ENCODE data around the gene LSAMP. TPM values are rescaled to one million over a fixed set of nuclear protein-coding genes. Genes with fewer than 3 reads are reported as not detected.
A peak's percentile ranks its signal among the peaks of the same experiment; 100 is the strongest.

The LSAMP gene
- polyA plus RNA-seq, 2 of the 4 experiments (the other 2 are of a cell fraction), result 0.12 to 0.53 TPM

DNA sequence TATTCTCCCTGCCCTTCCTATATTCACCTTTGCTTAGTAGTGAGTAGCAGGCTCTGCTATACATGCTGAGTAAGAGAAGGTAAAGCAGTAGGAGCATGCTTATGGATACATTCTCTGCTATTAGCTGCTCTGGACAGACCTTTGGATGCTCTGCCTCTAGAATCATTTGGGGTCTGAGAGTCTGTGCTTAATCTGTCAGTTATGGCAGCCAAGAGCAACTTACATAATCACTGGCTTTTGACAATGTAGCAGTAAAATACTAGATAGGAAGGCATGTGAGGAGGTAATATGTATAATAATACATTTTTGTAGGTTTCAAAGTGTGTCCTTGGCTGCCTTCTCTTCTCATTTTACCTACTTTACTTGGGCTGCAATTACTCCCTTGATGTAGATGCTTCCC, 544.3 kb downstream of the LSAMP start:
- no peak for FAIRE-seq

DNA sequence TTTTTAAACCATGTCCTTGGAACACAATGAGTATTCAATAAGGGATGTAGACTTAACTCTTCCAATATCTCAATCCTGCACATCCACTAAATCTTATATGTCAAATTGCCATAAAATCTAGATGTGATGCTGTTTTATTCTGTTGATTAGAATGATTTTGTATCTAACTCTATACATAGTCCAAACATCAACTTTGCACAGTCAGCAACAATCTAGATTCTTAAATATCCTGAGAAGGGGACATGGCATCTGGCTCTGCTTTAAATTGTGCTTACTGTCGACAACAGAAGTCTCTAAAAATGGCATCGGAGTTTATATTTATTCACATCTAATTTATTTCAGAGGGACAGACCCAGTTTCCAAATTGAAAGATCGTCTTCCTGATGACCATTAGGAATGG, 545.8 kb downstream of the LSAMP start:
- no peak overlapping the region for H3K4me3 ChIP-seq
- H3K27ac ChIP-seq, result no peak overlapping the region
- ChIA-PET CTCF (no interaction called here), POLR2A (no interaction called here)
- DNase-seq (ENCODE audit: low read depth in 1 of 2, low spot score in 1 of 2) (no peak), FAIRE-seq (no peak), ATAC-seq (no peak)
- TF ChIP-seq, protein P1, sequence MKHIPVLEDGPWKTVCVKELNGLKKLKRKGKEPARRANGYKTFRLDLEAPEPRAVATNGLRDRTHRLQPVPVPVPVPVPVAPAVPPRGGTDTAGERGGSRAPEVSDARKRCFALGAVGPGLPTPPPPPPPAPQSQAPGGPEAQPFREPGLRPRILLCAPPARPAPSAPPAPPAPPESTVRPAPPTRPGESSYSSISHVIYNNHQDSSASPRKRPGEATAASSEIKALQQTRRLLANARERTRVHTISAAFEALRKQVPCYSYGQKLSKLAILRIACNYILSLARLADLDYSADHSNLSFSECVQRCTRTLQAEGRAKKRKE (CRISPR knock-in tag; IDR thresholded peaks at IDR 0.05; ENCODE audit: low read depth), result no peak
- TF ChIP-seq MAFK (IDR thresholded peaks at IDR 0.05; ENCODE audit: partially characterized antibody), result peak; percentile 74
- WGBS (ENCODE audit: missing lambda C conversion rate), result 27% methylated on average over 3 of the region's 3 CpGs
- no peaks in the 10 kb centered on the region for H3K4me1 ChIP-seq
- H3K4me2 ChIP-seq, result no peak overlapping the region
- H3K9me3 ChIP-seq, result no peaks in the 10 kb centered on the region

More for the DNA sequence above, 544.3 kb downstream of the LSAMP start:
- no peak overlapping the region for H3K4me3 ChIP-seq
- DNase-seq (ENCODE audit: low read depth in 1 of 2, low spot score in 1 of 2) (no peak), ATAC-seq (no peak)
- H3K4me1 ChIP-seq, result no peaks in the 10 kb centered on the region
- H3K4me2 ChIP-seq, result no peak overlapping the region
- H3K27ac ChIP-seq, result no peak overlapping the region
- TF ChIP-seq EHF (CRISPR knock-in tag; IDR thresholded peaks at IDR 0.05), result no peak
- no peak for TF ChIP-seq ZFP36 (IDR thresholded peaks at IDR 0.05; ENCODE audit: borderline replicate concordance, partially characterized antibody)
- no peak for TF ChIP-seq TFCP2L1 (CRISPR knock-in tag; IDR thresholded peaks at IDR 0.05)
- no peak for TF ChIP-seq FOXS1 (CRISPR knock-in tag; IDR thresholded peaks at IDR 0.05)
- TF ChIP-seq RCOR1 (IDR thresholded peaks at IDR 0.05; ENCODE audit: low read depth, low read length), result no peak
- TF ChIP-seq NFE2L2 (conservative IDR thresholded peaks at IDR 0.05; ENCODE audit: low read length), result no peak
- no peak for TF ChIP-seq ESRRA (IDR thresholded peaks at IDR 0.05; ENCODE audit: borderline replicate concordance, low read length)
- no peak for TF ChIP-seq CBX2 (IDR thresholded peaks at IDR 0.05; ENCODE audit: borderline replicate concordance, low read depth)
- no peak for TF ChIP-seq PHF8 (IDR thresholded peaks at IDR 0.05; ENCODE audit: borderline replicate concordance, low read depth)
- no peak for TF ChIP-seq FOSL2 (IDR thresholded peaks at IDR 0.05)
- no peak for TF ChIP-seq FOSL2 (CRISPR knock-in tag; IDR thresholded peaks at IDR 0.05)
- no peak for TF ChIP-seq JUNB (IDR thresholded peaks at IDR 0.05)
- no peak for TF ChIP-seq HOXB5 (CRISPR knock-in tag; IDR thresholded peaks at IDR 0.05)
- no peak for TF ChIP-seq HOXA7 (CRISPR knock-in tag; IDR thresholded peaks at IDR 0.05)
- TF ChIP-seq EP300 (IDR thresholded peaks at IDR 0.05), result no peak
- TF ChIP-seq SMC3 (IDR thresholded peaks at IDR 0.05), result no peak
- no peak for TF ChIP-seq MAFK (IDR thresholded peaks at IDR 0.05; ENCODE audit: partially characterized antibody)
- no peak for TF ChIP-seq HDAC2 (IDR thresholded peaks at IDR 0.05)
- TF ChIP-seq, protein P2, sequence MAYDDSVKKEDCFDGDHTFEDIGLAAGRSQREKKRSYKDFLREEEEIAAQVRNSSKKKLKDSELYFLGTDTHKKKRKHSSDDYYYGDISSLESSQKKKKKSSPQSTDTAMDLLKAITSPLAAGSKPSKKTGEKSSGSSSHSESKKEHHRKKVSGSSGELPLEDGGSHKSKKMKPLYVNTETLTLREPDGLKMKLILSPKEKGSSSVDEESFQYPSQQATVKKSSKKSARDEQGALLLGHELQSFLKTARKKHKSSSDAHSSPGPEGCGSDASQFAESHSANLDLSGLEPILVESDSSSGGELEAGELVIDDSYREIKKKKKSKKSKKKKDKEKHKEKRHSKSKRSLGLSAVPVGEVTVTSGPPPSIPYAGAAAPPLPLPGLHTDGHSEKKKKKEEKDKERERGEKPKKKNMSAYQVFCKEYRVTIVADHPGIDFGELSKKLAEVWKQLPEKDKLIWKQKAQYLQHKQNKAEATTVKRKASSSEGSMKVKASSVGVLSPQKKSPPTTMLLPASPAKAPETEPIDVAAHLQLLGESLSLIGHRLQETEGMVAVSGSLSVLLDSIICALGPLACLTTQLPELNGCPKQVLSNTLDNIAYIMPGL (CRISPR knock-in tag; IDR thresholded peaks at IDR 0.05; ENCODE audit: borderline replicate concordance), result no peak
- no peak for TF ChIP-seq MAZ (IDR thresholded peaks at IDR 0.05; ENCODE audit: borderline replicate concordance, low read depth, low read length)
- POLR2A ChIA-PET, result no interaction called here
- CTCF ChIA-PET, result no interaction called here
- H3K9me3 ChIP-seq, result no peaks in the 10 kb centered on the region

DNA sequence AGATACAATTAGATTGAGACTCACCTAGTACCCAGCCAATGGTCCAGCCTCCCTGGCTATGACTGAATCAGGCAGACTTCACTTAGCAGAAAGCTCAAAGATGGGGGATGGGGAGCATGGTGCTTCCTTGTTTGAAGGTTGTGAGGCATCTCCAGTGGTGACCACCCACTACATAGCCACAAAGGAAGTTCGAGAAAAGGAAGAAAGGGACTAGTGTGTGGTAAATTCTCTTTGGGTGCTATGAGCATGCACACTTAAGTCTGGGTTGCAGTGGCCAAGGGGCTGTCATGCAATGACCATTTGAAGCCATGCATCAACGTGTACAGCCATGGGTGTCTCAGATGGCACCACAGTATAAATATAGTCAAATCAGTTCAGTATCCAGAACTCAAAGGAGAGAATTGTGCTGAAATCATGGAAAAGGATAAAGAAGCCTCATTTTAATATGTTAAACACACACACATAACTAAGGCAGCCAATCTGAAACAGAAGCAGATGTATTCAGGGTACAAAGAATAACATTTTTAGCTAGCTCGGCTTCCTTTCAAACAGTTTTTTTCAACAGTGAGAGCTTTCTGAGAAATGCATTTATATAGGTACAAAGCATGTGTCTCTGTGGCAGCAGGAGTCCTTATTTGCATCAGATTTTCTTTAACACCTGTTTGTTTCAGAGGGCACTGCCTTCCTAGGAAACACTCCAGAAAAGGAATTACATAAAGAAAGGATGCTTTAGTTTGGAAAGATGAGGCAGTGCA, 546.5 kb downstream of the LSAMP start:
- no peak overlapping the region for H3K4me3 ChIP-seq
- ATAC-seq, result no peak
- H3K27ac ChIP-seq, result no peak overlapping the region
- CTCF ChIA-PET, result no interaction called here
- no peak for FAIRE-seq
- H3K4me1 ChIP-seq, result no peaks in the 10 kb centered on the region
- H3K9me3 ChIP-seq, result no peaks in the 10 kb centered on the region
- POLR2A ChIA-PET, result no interaction called here
- H3K4me2 ChIP-seq, result no peak overlapping the region
- no peak for DNase-seq (ENCODE audit: low read depth in 1 of 2, low spot score in 1 of 2)
- under 1% methylated on average over 3 of the region's 3 CpGs for WGBS (ENCODE audit: missing lambda C conversion rate)
- TF ChIP-seq MAFK (IDR thresholded peaks at IDR 0.05; ENCODE audit: partially characterized antibody), result no peak
- no peak for TF ChIP-seq CHD4 (IDR thresholded peaks at IDR 0.05; ENCODE audit: borderline replicate concordance)
- TF ChIP-seq TFCP2L1 (CRISPR knock-in tag; IDR thresholded peaks at IDR 0.05), result no peak
- no peak for TF ChIP-seq ELK1 (IDR thresholded peaks at IDR 0.05; ENCODE audit: low read depth, low read length)
- TF ChIP-seq RARB (CRISPR knock-in tag; IDR thresholded peaks at IDR 0.05), result no peak
- TF ChIP-seq BHLHE40 (IDR thresholded peaks at IDR 0.05; ENCODE audit: low read depth, low read length), result no peak
- TF ChIP-seq, protein P3, sequence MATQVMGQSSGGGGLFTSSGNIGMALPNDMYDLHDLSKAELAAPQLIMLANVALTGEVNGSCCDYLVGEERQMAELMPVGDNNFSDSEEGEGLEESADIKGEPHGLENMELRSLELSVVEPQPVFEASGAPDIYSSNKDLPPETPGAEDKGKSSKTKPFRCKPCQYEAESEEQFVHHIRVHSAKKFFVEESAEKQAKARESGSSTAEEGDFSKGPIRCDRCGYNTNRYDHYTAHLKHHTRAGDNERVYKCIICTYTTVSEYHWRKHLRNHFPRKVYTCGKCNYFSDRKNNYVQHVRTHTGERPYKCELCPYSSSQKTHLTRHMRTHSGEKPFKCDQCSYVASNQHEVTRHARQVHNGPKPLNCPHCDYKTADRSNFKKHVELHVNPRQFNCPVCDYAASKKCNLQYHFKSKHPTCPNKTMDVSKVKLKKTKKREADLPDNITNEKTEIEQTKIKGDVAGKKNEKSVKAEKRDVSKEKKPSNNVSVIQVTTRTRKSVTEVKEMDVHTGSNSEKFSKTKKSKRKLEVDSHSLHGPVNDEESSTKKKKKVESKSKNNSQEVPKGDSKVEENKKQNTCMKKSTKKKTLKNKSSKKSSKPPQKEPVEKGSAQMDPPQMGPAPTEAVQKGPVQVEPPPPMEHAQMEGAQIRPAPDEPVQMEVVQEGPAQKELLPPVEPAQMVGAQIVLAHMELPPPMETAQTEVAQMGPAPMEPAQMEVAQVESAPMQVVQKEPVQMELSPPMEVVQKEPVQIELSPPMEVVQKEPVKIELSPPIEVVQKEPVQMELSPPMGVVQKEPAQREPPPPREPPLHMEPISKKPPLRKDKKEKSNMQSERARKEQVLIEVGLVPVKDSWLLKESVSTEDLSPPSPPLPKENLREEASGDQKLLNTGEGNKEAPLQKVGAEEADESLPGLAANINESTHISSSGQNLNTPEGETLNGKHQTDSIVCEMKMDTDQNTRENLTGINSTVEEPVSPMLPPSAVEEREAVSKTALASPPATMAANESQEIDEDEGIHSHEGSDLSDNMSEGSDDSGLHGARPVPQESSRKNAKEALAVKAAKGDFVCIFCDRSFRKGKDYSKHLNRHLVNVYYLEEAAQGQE (IDR thresholded peaks at IDR 0.05), result no peak
- no peak for TF ChIP-seq FOXS1 (CRISPR knock-in tag; IDR thresholded peaks at IDR 0.05)
- TF ChIP-seq RFX5 (IDR thresholded peaks at IDR 0.05), result no peak
- no peak for TF ChIP-seq TP53 (CRISPR knock-in tag; IDR thresholded peaks at IDR 0.05)
- no peak for TF ChIP-seq NR3C1 (IDR thresholded peaks at IDR 0.05)
